ENCODE data around the gene ZC3HAV1. TPM values are rescaled to one million over a fixed set of nuclear protein-coding genes. Genes with fewer than 3 reads are reported as not detected.

The ZC3HAV1 gene
- total and polyA plus RNA-seq, 2 of the 13 experiments (the other 11 are each of a cell fraction or from before 2014, with no cell fraction given) = 12.7 to 23.7 TPM

DNA sequence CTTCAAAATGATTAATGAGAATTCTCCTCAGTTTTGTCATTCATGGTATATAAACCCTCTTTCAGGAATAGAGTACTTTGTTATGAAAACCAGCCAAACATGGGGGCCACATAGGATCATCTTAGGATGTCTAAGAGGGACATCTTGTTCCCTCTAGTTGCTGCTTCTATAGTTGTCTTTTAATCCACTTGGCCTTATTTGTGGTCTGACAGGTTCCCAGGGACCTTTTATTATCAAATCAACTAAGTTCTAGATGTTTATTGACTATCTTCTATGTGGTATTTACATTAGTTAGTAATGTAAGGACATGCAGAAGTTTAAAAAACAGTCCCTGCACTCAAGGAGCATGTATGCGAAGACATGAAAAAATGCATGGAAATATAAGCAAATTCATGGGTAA, 1.6 kb upstream of the ZC3HAV1 start (continued):
- no peak for TF ChIP-seq THYN1 (CRISPR knock-in tag; IDR thresholded peaks at IDR 0.05; ENCODE audit: borderline replicate concordance, low read depth)
- TF ChIP-seq ZFYVE20 (CRISPR knock-in tag; IDR thresholded peaks at IDR 0.05; ENCODE audit: borderline replicate concordance, low read depth) = no peak
- TF ChIP-seq ZNF775 (CRISPR knock-in tag; IDR thresholded peaks at IDR 0.05; ENCODE audit: borderline replicate concordance) = no peak
- TF ChIP-seq ZBTB20 (CRISPR knock-in tag; IDR thresholded peaks at IDR 0.05; ENCODE audit: borderline replicate concordance, low read depth) = no peak
- no peak for TF ChIP-seq YEATS2 (CRISPR knock-in tag; IDR thresholded peaks at IDR 0.05; ENCODE audit: borderline replicate concordance)

DNA sequence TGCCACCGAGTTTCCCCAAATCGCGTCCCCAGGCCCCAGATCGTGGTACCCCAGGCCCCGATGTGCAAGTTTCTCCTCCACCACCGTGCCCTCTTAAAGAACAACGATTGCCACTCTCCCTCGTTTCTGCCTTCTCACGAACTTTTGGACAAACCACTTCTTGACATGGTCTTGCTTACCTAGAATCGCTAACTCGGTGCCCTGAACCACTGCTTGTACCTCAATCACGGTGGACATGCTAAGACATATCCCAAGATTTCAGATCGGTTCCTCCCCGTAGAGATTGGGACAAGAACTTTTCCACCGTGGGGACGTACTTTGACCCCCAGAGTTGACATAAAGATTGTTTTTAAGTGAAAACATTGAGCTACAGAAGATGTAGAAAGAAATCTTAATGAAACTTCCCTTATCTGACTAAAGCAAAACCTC, 477 bp upstream of the ZC3HAV1 start:
- no peak for FAIRE-seq
- BruUV-seq (replicated peaks) = no TSS peak
- intact Hi-C loops (cut with micrococcal nuclease; ENCODE audit: unreplicated experiment) = loop anchor here (1.0 to 10.0 kb wide), 4 partner anchors 7 to 235 kb away; partner anchors contain the start of genes FMC1 and UBN2
- WGBS (ENCODE audit: low lambda C conversion rate) = 3% methylated on average over 13 of the region's 16 CpGs
- Histone ChIP-seq H3K9me3 (ENCODE audit: low read length) (no peaks in the 10 kb centered on the region), H3K79me2 (ENCODE audit: insufficient read depth, low read length) (peaks cover 39% of the 10 kb centered on the region), H3K4me3 (replicated peaks in 1 of 3; ENCODE audit: insufficient read depth in 1 of 3, low read depth in 2 of 3, low read length in 3 of 3) (peak overlapping the region; percentile 72 to 91 (median 80)), H4K20me1 (ENCODE audit: insufficient read depth, low read length) (no peaks in the 10 kb centered on the region), H3K4me1 (ENCODE audit: insufficient read depth, low read length) (peaks cover 67% of the 10 kb centered on the region), H3K4me2 (ENCODE audit: low read depth, low read length) (peak overlapping the region; percentile 97), H3K9ac (ENCODE audit: insufficient read depth, low read depth, low read length) (peak overlapping the region; percentile 77), H3K27ac (ENCODE audit: extremely low read length, insufficient read depth, low read length) (peak overlapping the region; percentile 91), H3K27me3 (ENCODE audit: control insufficient read depth in 1 of 2, insufficient read depth in 2 of 2, low read length in 2 of 2) (no peaks in the 10 kb centered on the region; a peak in 1 of 5 replicates), H2AFZ (ENCODE audit: low read length) (peak overlapping the region; percentile 66), H3K36me3 (replicated peaks in 1 of 2; ENCODE audit: control insufficient read depth in 1 of 2, insufficient read depth in 2 of 2, low read length in 2 of 2) (no peaks in the 10 kb centered on the region)
- ATAC-seq = no peak
- CTCF ChIA-PET (ENCODE audit: low intra/inter-chr PET ratio, low total read pairs) = no interaction called here
- in situ Hi-C loops (cut with HindIII; ENCODE audit: extremely low pct_ligation_motif_present, low pct_unique_long_range_greater_than_20kb) = no loop called here
- DNase-seq (ENCODE audit: low spot score) = no peak
- POLR2A ChIA-PET = interaction anchor here (0.8 kb wide), 1 partner anchor 24 kb away, joined by 3 read pairs; a partner anchor contains a TSS
- no peak for TF ChIP-seq KAT8 (CRISPR knock-in tag; IDR thresholded peaks at IDR 0.05)
- TF ChIP-seq ZNF792 (CRISPR knock-in tag; IDR thresholded peaks at IDR 0.05) = 0 out of 2 replicates have a peak, but pooled peaks have one; percentile 5
- TF ChIP-seq, protein P1, sequence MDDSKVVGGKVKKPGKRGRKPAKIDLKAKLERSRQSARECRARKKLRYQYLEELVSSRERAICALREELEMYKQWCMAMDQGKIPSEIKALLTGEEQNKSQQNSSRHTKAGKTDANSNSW (CRISPR knock-in tag; IDR thresholded peaks at IDR 0.05; ENCODE audit: borderline replicate concordance) = no peak
- no peak for TF ChIP-seq ZSCAN30 (CRISPR knock-in tag; IDR thresholded peaks at IDR 0.05)
- TF ChIP-seq HDAC6 (IDR thresholded peaks at IDR 0.05; ENCODE audit: low read depth, low read length) = no peak
- no peak for TF ChIP-seq NFIB (CRISPR knock-in tag; IDR thresholded peaks at IDR 0.05; ENCODE audit: borderline replicate concordance)
- TF ChIP-seq, protein P2, sequence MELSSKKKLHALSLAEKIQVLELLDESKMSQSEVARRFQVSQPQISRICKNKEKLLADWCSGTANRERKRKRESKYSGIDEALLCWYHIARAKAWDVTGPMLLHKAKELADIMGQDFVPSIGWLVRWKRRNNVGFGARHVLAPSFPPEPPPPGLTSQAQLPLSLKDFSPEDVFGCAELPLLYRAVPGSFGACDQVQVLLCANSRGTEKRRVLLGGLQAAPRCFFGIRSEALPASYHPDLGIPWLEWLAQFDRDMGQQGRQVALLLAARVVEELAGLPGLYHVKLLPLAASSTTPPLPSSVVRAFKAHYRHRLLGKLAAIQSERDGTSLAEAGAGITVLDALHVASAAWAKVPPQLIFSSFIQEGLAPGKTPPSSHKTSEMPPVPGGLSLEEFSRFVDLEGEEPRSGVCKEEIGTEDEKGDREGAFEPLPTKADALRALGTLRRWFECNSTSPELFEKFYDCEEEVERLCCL (CRISPR knock-in tag; IDR thresholded peaks at IDR 0.05; ENCODE audit: borderline replicate concordance) = no peak
- no peak for TF ChIP-seq FOXP1 (IDR thresholded peaks at IDR 0.05)
- TF ChIP-seq FOXP1 (CRISPR knock-in tag; IDR thresholded peaks at IDR 0.05) = no peak
- TF ChIP-seq ZNF546 (CRISPR knock-in tag; conservative IDR thresholded peaks at IDR 0.05) = no peak
- TF ChIP-seq KLF9 (CRISPR knock-in tag; IDR thresholded peaks at IDR 0.05; ENCODE audit: low read depth) = no peak
- TF ChIP-seq, protein P3, sequence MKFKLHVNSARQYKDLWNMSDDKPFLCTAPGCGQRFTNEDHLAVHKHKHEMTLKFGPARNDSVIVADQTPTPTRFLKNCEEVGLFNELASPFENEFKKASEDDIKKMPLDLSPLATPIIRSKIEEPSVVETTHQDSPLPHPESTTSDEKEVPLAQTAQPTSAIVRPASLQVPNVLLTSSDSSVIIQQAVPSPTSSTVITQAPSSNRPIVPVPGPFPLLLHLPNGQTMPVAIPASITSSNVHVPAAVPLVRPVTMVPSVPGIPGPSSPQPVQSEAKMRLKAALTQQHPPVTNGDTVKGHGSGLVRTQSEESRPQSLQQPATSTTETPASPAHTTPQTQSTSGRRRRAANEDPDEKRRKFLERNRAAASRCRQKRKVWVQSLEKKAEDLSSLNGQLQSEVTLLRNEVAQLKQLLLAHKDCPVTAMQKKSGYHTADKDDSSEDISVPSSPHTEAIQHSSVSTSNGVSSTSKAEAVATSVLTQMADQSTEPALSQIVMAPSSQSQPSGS (CRISPR knock-in tag; IDR thresholded peaks at IDR 0.05) = no peak
- no peak for TF ChIP-seq ZBTB20 (CRISPR knock-in tag; IDR thresholded peaks at IDR 0.05; ENCODE audit: borderline replicate concordance, low read depth)
- no peak for TF ChIP-seq FOXM1 (CRISPR knock-in tag; IDR thresholded peaks at IDR 0.05)
- no peak for TF ChIP-seq SOX13 (IDR thresholded peaks at IDR 0.05)
- TF ChIP-seq SOX13 (CRISPR knock-in tag; conservative IDR thresholded peaks at IDR 0.05 in 1 of 2, IDR thresholded peaks at IDR 0.05 in 1 of 2) = no peak
- TF ChIP-seq PHF8 (CRISPR knock-in tag; IDR thresholded peaks at IDR 0.05) = no peak
- no peak for TF ChIP-seq ZNF501 (CRISPR knock-in tag; IDR thresholded peaks at IDR 0.05)
- no peak for TF ChIP-seq FOSL1 (CRISPR knock-in tag; IDR thresholded peaks at IDR 0.05; ENCODE audit: borderline replicate concordance)
- 0 out of 2 replicates have a peak, but pooled peaks have one; percentile 9 for TF ChIP-seq HMG20A (CRISPR knock-in tag; IDR thresholded peaks at IDR 0.05; ENCODE audit: borderline replicate concordance)
